Islet precursor cell (in vitro differentiated cells): ENCODE measurements around the gene LMOD2.
A peak's percentile ranks its signal among the peaks of the same experiment; 100 is the strongest.

Source experiments
- DNase-seq: peaks from one replicate; pipeline ENCODE4 v3.0.0-alpha.2; 2018

The LMOD2 gene

DNA sequence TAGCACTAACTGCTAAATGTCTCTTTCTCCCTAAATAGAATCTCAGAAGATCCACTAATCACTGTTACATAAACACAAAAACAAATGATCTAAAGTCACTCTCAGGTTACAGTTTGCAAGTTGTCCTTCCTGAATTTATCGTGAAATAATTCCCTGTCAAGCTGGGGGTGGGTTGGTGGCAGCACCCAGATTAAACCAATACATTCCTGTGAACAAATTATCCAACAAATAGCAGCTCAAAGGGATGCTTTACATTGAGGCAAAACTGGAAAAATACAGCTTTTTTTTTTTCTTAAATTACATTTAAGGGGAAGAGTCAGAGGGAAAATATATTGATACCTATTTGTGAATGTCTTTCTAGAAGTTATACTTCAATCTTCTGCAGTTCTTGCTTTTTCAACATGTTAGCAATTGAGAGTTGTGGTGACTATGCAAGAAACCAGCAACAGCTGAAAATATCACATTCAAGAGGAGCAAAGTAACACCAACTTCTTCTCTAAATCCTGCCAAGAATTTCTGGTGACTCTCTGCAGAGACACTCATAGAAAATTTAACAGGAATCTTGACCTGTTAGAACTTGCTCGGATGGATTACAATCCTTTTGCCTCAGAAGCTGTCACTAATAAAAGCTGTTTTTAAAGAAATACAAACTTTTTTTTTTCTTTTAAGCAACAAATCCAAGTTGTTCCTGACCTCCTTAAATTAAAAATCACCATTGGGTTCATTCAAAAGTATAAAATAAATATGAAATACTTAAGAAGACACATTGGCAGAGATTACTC, 18.9 kb downstream of the LMOD2 start:
- no peak for DNase-seq

GRCh38 chr7:123675181-123675473, 19.5 kb downstream of the LMOD2 start:
- no peak for DNase-seq

DNA sequence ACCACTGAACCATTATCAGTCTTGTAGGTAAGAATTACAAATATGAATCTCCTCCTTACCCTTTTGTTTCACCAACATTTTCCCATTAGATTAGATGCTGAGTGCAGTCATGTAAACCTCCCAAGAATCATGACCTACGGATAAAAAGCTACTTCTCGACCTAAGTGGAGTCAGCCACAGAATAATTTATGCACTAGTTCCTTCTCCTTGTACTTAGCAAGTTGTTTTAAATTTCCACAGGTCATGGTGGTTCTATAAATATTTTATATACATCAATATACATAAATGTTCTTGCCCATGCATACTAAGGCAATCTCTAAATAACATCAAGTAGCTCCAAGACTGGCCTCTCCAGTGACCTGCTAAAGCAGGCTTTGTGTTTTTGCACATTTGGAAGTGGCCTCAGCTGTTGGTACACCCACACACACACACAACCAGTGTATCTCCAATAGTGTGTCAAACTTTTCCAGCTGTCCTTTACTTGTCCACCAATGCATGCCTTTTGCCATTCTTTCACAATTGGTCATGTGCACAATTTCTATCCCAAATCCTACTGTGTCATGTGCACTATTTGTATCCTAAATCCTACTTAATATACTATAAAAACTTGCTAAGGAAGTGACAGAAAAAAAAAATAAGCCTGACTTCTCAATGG, 21.5 kb downstream of the LMOD2 start:
- no peak for DNase-seq

DNA sequence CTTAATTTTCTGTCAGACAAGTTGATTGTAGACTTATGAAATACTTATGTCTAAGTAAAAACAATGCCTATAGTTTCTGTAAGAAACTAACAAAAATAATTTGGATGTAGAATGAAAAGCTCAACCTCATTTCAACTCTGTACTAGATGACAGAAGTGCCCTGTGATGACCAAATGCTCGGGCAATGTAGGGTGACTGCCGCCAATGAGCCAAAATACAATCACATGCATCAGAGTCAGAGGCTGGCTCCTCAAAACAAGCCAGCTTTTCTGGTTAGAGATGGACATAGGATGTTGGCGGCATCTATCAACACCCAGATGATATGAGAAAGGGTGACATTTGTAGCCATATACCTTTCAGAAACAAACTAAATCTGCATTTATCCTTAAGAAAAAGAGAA, 23.9 kb downstream of the LMOD2 start:
- no peak for DNase-seq

GRCh38 chr7:123680580-123680979, 24.9 kb downstream of the LMOD2 start:
- no peak for DNase-seq

DNA sequence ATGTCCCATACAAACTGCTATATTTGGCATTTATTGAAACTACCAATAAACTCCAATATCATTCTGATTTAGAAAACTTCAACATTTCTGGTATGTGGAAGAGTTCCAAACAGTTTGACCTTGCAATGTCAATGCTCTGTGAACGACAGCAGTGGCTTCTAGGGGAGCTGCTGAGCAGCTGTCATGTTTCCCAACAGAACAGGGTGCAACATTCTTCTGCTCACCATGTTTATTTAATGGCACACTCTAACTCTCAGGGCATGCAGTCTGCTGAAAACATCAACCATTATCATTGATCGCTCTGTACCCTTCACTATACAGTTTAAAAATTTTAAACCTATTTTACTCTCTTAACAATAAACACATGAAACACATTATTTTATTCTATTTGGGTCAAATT, 25.9 kb downstream of the LMOD2 start:
- DNase-seq = no peak

GRCh38 chr7:123682690-123683089, 27.0 kb downstream of the LMOD2 start:
- DNase-seq = no peak

GRCh38 chr7:123687161-123687560, 31.5 kb downstream of the LMOD2 start:
- DNase-seq = no peak

GRCh38 chr7:123687727-123688126, 32.1 kb downstream of the LMOD2 start:
- no peak for DNase-seq

GRCh38 chr7:123689250-123689649, 33.6 kb downstream of the LMOD2 start:
- no peak for DNase-seq

DNA sequence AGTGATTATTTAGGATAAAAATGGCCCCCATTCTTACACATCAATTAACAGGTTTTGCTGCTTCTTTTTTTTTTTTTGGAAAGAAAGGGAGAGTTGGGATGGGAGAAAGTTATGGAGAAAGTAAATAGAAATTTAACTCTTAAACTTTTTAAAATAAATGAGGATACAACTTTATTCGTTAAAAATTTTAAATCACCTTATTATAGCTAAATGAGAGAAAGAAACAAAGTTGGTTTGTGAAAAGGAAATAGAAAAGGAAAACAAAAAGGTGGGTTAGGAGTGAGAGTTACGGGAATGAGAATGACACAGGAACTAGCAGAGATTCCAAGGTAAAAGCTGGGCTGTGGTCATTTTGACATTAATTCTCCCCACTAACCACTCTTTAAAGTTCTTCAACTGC, 34.9 kb downstream of the LMOD2 start:
- DNase-seq = no peak

- peak; percentile 78 for DNase-seq
These were observed 36.8 kb downstream of the LMOD2 start for GRCh38 chr7:123692471-123692877.

- DNase-seq = no peak
These were observed 40.4 kb downstream of the LMOD2 start for GRCh38 chr7:123695944-123696677.

GRCh38 chr7:123705211-123705901, 49.7 kb downstream of the LMOD2 start:
- no peak for DNase-seq

- no peak for DNase-seq
These were observed 53.9 kb downstream of the LMOD2 start for GRCh38 chr7:123709525-123709924.

DNA sequence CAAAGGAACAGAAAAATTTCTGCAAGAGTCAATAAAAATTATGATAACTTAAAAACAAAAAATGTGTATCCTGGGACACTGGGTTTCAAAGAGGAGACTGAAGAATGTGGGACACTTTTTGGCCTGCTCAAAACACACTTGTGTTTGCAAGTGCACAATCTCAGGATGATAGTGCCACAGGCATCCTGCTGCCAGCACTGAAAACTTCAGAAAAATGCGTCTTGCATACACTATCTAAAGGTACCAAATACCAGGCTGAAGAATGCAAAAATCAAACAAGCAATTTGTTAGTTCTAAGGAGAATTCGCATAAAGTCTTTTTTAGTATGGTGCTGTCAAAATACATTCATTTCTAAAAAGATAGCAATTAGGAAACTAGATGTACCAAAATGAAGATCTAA, 55.0 kb downstream of the LMOD2 start:
- no peak for DNase-seq

DNA sequence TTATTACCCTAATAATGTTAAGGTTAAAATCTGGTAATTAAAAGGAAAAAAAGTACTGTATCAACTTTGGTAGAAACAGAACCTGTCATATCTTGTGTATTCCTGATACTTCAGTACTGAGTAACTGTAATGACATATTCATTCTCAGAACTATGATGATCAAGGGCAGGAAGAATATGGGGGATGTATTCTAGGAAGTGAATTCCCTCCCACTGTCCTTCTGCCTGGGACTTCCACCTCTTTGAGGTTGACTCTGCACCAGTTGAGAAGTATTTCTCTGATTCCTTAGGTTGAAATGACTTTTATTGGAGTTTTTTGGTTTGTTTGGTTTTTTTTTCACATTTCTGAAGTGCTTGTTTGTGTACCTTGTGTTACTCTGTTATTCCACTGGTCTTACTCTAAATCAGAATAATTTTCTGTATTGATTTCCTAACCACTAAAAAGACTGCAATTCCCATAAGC, 56.2 kb downstream of the LMOD2 start:
- DNase-seq = no peak

DNA sequence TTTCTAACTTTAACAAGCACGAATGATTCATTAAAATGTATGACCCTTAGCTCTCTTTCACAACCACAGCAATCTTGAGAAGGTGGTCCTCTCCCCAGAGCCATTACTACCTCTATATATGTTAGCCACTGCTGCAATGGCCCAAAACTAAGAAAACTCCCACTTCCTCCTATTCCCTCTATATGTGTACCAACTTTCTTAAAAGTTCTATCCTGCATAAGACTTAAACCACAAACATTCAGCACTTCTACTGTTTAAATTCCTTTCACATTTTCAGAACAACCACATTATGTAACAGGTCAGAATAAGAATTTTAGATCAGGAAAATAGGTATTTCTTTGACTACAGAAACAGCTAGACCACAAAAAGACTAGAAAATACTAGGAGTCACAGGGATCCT, 57.0 kb downstream of the LMOD2 start:
- DNase-seq = no peak
